K562 (cell line): Measurements from ENCODE around the gene ELK4. TPM values are rescaled to one million over a fixed set of nuclear protein-coding genes. Genes with fewer than 3 reads are reported as not detected.

Source experiments
- C11orf30 ChIP-seq: fragments of 450-650 bp; IDR thresholded peaks from 2 replicates; pipeline ENCODE4 v1.6.1; 2016; ENCODE audit warnings: low read depth, mild to moderate bottlenecking
- DPF2 ChIP-seq: fragments of 450-650 bp; IDR thresholded peaks from 2 replicates; pipeline ENCODE4 v1.6.1; 2016
- E2F3 ChIP-seq: fragments of 250-450 bp; sonication (Bioruptor Pico); IDR thresholded peaks from 2 replicates; pipeline ENCODE4 v1.4.0; 2020; ENCODE audit warnings: mild to moderate bottlenecking
- HCFC1 ChIP-seq: IDR thresholded peaks from 2 replicates; pipeline ENCODE4 v1.6.1; 2012; ENCODE audit warnings: low read depth, low read length, improper control_type of control experiment
- KDM1A ChIP-seq, 2 experiments: fragments of 450-650 bp; IDR thresholded peaks; 2 replicates each; pipeline ENCODE4 v1.6.1; 2016; ENCODE audit warnings: mild to moderate bottlenecking in 2 of 2
- NCOA2 ChIP-seq, 2 experiments: fragments of 450-650 bp; IDR thresholded peaks; 2 replicates each; pipeline ENCODE4 v1.6.1; 2018; ENCODE audit warnings: mild to moderate bottlenecking in 2 of 2, moderate library complexity in 1 of 2; ENCODE audit not compliant: partially characterized antibody in 2 of 2
- NR1H2 ChIP-seq: sonication (generic); formaldehyde crosslinking; IDR thresholded peaks from 2 replicates; pipeline ENCODE4 v1.4.0; 2020; ENCODE audit warnings: mild to moderate bottlenecking, missing genetic modification reagents
- PPARD ChIP-seq: fragments of 250-450 bp; sonication (Bioruptor Pico); IDR thresholded peaks from 2 replicates; pipeline ENCODE4 v1.8.0; 2022; ENCODE audit warnings: inconsistent platforms, mild to moderate bottlenecking, moderate library complexity
- SMARCB1 ChIP-seq: IDR thresholded peaks from 2 replicates; pipeline ENCODE4 v1.6.1; 2011; ENCODE audit warnings: improper control_type of control experiment, low read depth; ENCODE audit not compliant: insufficient read length
- STAT5A ChIP-seq: IDR thresholded peaks from 2 replicates; pipeline ENCODE4 v1.6.1; 2012; ENCODE audit warnings: low read length, inconsistent platforms, borderline replicate concordance
- STAT5B ChIP-seq: fragments of 250-450 bp; sonication (Bioruptor Pico); IDR thresholded peaks from 2 replicates; pipeline ENCODE4 v1.8.0; 2021; ENCODE audit warnings: mild to moderate bottlenecking, inconsistent platforms
- XRCC5 ChIP-seq: fragments of 200-400 bp; formaldehyde crosslinking; IDR thresholded peaks from 2 replicates; pipeline ENCODE4 v1.6.1; 2017; ENCODE audit warnings: low read depth, mild to moderate bottlenecking, low read length
- YY1 ChIP-seq, 3 experiments: IDR thresholded peaks; 2 replicates each; pipeline ENCODE4 v1.6.1; 2011; ENCODE audit warnings: low read length in 2 of 3, mild to moderate bottlenecking in 2 of 3, moderate library complexity in 2 of 3, borderline replicate concordance in 1 of 3, control low read depth in 1 of 3, low read depth in 1 of 3; ENCODE audit not compliant: insufficient read depth in 3 of 3, insufficient replicate concordance in 2 of 3, control insufficient read depth in 1 of 3, insufficient read length in 1 of 3; ENCODE audit errors: extremely low read depth in 1 of 3
- ZNF23 ChIP-seq: fragments of 250-450 bp; sonication (Bioruptor Pico); IDR thresholded peaks from 2 replicates; pipeline ENCODE4 v1.4.0; 2020; ENCODE audit warnings: mild to moderate bottlenecking
- ZNF589 ChIP-seq: fragments of 200-800 bp; sonication (Bioruptor generic); IDR thresholded peaks from 2 replicates; pipeline ENCODE4 v1.6.1; 2016; ENCODE audit warnings: low read depth, missing genetic modification characterization, missing compliant biosample characterization
- ZNF668 ChIP-seq: fragments of 250-450 bp; sonication (Bioruptor Pico); IDR thresholded peaks from 2 replicates; pipeline ENCODE4 v1.8.0; 2022; ENCODE audit warnings: mild to moderate bottlenecking, inconsistent platforms
- ZNF717 ChIP-seq: fragments of 250-450 bp; sonication (Bioruptor Pico); IDR thresholded peaks from 2 replicates; pipeline ENCODE4 v1.5.0; 2021
- ZNF76 ChIP-seq: fragments of 250-450 bp; sonication (Bioruptor Pico); IDR thresholded peaks from 2 replicates; pipeline ENCODE4 v1.4.0; 2020; ENCODE audit warnings: mild to moderate bottlenecking, moderate library complexity, borderline replicate concordance
- ZNF79 ChIP-seq: fragments of 250-450 bp; sonication (Bioruptor Pico); IDR thresholded peaks from 2 replicates; pipeline ENCODE4 v1.4.0; 2020; ENCODE audit warnings: low read depth, mild to moderate bottlenecking, moderate library complexity
- polyA plus RNA-seq, 8 experiments: library from polyadenylated mRNA; depleted of rRNA in 4 of 8; stranded (reverse) in 5 of 8; unstranded in 3 of 8; fragments of >200 nt; fragmentation: Nextera tagmentation in 2 of 8; fragmentation: Illumina TruSeq in 1 of 8; extraction: Ambion mirVana in 2 of 8; extraction: Trizol in 1 of 8; gene quantifications; 2 replicates each; pipeline versions ENCODE4 v1.2.1 to v1.2.3, GENCODE V29; 2011 to 2014; ENCODE audit warnings: inconsistent platforms in 1 of 8, missing spikeins in 1 of 8
- total RNA-seq, 7 experiments: library from RNA; depleted of rRNA in 6 of 7; stranded (reverse); fragments of >200 nt in 6 of 7; fragmentation: Illumina TruSeq in 2 of 7; extraction: Trizol in 2 of 7; gene quantifications; 2 replicates each; pipeline versions ENCODE4 v1.2.1 to v1.2.3, GENCODE V29; 2011 to 2021; ENCODE audit warnings: low replicate concordance in 1 of 7
- TF ChIP-seq, protein P1 (sequence below): fragments of 450-650 bp; IDR thresholded peaks from 2 replicates; pipeline ENCODE4 v1.6.1; 2016; ENCODE audit warnings: antibody characterized with exemption
- TF ChIP-seq, protein P2 (sequence below): fragments of 450-650 bp; formaldehyde crosslinking; conservative IDR thresholded peaks from 2 replicates; pipeline ENCODE4 v1.4.0; 2022; ENCODE audit warnings: mild to moderate bottlenecking, missing genetic modification characterization
- TF ChIP-seq, protein P3 (sequence below): fragments of 250-450 bp; sonication (Bioruptor Pico); IDR thresholded peaks from 2 replicates; pipeline ENCODE4 v1.8.0; 2022; ENCODE audit warnings: inconsistent platforms
- TF ChIP-seq, protein P4 (sequence below): fragments of 250-450 bp; sonication (Bioruptor Pico); IDR thresholded peaks from 2 replicates; pipeline ENCODE4 v1.5.0; 2021

The ELK4 gene
- total and polyA plus RNA-seq, 9 of the 15 experiments (the other 6 are each of a cell fraction or from before 2014, with no cell fraction given), result 2.0 to 21.7 (median 9.2) TPM

DNA sequence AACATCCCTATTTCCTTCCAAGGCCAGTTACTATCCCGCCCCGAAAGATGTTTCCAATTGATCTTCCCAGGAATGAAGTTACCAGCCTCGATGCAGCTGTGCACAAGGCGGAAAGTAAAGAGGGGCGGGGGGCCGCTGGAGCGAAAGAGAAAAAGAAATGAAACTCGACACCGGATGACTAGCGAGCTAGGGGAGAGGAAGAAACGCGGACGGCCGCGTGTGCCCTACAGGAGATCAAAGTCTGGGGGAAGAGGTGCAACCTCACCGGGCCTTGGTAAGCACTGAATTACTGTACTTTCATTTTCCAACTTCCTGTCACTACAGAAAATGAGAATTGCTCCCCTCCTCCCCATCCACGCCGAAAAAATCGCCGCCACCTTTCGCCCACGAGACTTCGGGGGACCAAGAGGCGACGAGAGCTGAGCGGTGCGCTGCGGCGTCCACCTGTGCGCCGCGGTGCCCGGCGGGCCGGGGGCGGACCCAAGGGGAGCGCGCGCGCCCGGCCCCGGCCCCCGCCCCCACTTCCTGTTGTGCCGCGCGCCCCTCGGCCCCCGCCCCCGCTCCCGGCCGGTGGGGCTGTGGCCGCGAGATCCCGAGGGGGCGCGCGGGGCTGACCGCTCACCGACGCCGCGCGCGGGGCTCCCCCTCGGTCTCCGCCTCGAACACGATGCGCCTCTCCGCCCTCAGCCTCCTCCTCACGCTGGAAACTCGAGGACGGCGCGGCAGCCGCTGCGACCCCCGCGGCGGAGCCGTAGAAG is 622 bp downstream of the ELK4 start (continued):
- TF ChIP-seq NR1H2 (CRISPR knock-in tag), result no peak
- no peak for TF ChIP-seq ZNF76 (CRISPR knock-in tag)
- TF ChIP-seq C11orf30, result peak; percentile 7; the same call in 1 of the 2 replicates
- no peak for TF ChIP-seq ZNF23
- no peak for TF ChIP-seq ZNF79 (CRISPR knock-in tag)
- peak in 2 of 3 experiments; percentile 54 to 64 for TF ChIP-seq YY1 (IDR thresholded peaks at IDR 0.05; ENCODE audit: borderline replicate concordance in 1 of 3, control insufficient read depth in 1 of 3, extremely low read depth in 1 of 3, insufficient read depth in 3 of 3, insufficient read length in 1 of 3, insufficient replicate concordance in 2 of 3, low read depth in 1 of 3, low read length in 2 of 3)
- no peak for TF ChIP-seq E2F3
- no peak for TF ChIP-seq ZNF668 (CRISPR knock-in tag)
- TF ChIP-seq XRCC5, result no peak
- 0 out of 2 replicates have a peak, but pooled peaks have one; percentile 20 for TF ChIP-seq ZNF589 (CRISPR knock-in tag)
- TF ChIP-seq, protein P1, sequence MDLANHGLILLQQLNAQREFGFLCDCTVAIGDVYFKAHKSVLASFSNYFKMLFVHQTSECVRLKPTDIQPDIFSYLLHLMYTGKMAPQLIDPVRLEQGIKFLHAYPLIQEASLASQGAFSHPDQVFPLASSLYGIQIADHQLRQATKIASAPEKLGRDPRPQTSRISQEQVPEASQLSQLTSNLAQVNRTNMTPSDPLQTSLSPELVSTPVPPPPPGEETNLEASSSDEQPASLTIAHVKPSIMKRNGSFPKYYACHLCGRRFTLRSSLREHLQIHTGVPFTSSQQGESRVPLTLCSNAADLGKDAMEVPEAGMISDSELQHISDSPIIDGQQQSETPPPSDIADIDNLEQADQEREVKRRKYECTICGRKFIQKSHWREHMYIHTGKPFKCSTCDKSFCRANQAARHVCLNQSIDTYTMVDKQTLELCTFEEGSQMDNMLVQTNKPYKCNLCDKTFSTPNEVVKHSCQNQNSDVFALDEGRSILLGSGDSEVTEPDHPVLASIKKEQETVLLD, result peak; percentile 30; the same call in 1 of the 2 replicates
- TF ChIP-seq, protein P2, sequence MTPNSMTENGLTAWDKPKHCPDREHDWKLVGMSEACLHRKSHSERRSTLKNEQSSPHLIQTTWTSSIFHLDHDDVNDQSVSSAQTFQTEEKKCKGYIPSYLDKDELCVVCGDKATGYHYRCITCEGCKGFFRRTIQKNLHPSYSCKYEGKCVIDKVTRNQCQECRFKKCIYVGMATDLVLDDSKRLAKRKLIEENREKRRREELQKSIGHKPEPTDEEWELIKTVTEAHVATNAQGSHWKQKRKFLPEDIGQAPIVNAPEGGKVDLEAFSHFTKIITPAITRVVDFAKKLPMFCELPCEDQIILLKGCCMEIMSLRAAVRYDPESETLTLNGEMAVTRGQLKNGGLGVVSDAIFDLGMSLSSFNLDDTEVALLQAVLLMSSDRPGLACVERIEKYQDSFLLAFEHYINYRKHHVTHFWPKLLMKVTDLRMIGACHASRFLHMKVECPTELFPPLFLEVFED (CRISPR knock-in tag), result no peak
- no peak for TF ChIP-seq STAT5B (CRISPR knock-in tag)
- no peak for TF ChIP-seq ZNF717
- TF ChIP-seq STAT5A, result no peak
- no peak for TF ChIP-seq SMARCB1
- no peak for TF ChIP-seq NCOA2 (IDR thresholded peaks at IDR 0.05; ENCODE audit: partially characterized antibody in 2 of 2)
- no peak for TF ChIP-seq KDM1A (IDR thresholded peaks at IDR 0.05)
- no peak; the same call in 1 of the 2 replicates for TF ChIP-seq HCFC1
- no peak for TF ChIP-seq PPARD (CRISPR knock-in tag)
- TF ChIP-seq DPF2, result peak; percentile 74
- TF ChIP-seq, protein P3, sequence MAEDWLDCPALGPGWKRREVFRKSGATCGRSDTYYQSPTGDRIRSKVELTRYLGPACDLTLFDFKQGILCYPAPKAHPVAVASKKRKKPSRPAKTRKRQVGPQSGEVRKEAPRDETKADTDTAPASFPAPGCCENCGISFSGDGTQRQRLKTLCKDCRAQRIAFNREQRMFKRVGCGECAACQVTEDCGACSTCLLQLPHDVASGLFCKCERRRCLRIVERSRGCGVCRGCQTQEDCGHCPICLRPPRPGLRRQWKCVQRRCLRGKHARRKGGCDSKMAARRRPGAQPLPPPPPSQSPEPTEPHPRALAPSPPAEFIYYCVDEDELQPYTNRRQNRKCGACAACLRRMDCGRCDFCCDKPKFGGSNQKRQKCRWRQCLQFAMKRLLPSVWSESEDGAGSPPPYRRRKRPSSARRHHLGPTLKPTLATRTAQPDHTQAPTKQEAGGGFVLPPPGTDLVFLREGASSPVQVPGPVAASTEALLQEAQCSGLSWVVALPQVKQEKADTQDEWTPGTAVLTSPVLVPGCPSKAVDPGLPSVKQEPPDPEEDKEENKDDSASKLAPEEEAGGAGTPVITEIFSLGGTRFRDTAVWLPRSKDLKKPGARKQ (CRISPR knock-in tag), result no peak
- TF ChIP-seq, protein P4, sequence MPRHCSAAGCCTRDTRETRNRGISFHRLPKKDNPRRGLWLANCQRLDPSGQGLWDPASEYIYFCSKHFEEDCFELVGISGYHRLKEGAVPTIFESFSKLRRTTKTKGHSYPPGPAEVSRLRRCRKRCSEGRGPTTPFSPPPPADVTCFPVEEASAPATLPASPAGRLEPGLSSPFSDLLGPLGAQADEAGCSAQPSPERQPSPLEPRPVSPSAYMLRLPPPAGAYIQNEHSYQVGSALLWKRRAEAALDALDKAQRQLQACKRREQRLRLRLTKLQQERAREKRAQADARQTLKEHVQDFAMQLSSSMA, result no peak
